Renal cortex interstitium (tissue), 11 donors: ENCODE results near the gene GKAP1. TPM values are rescaled to one million over a fixed set of nuclear protein-coding genes. Genes with fewer than 3 reads are reported as not detected.

Source experiments
- DNase-seq, 11 donors: peaks; one replicate each; pipeline ENCODE4 v3.0.0-alpha.2; 2013; ENCODE audit warnings: low read depth in 9 of 11, low spot score in 4 of 11; ENCODE audit errors: extremely low read depth in 1 of 11
- polyA plus RNA-seq, 3 donors: library from polyadenylated mRNA; unstranded; fragments of 120-200 nt; gene quantifications; one replicate each; pipeline ENCODE4 v1.2.1, GENCODE V29; 2013; ENCODE audit not compliant: insufficient read length in 3 of 3

Gene GKAP1
- polyA plus RNA-seq, 3 donors = 16.3 to 20.2 (median 17.4) TPM

DNA sequence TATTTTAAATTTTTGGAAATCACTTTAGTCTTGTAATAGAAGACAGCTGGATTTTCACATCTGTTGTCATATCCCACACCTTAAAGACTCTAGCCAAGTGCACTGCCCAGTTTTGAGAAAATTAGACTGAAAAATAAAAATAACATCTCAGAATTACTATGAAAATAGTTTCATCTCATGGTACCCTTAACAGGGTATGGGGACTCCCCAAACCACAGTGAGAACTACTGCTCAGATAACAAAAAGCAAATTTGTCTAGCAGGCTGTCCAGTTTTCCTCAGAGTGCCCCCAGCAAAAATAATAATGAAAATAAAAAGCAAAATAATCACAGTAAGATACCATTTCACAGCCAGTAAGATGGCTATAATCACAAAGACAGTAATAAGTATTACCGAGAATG is 116.3 kb downstream of the GKAP1 start:
- DNase-seq = no peak

GRCh38 chr9:83699615-83700014 is 118.0 kb downstream of the GKAP1 start:
- no peak for DNase-seq

DNA sequence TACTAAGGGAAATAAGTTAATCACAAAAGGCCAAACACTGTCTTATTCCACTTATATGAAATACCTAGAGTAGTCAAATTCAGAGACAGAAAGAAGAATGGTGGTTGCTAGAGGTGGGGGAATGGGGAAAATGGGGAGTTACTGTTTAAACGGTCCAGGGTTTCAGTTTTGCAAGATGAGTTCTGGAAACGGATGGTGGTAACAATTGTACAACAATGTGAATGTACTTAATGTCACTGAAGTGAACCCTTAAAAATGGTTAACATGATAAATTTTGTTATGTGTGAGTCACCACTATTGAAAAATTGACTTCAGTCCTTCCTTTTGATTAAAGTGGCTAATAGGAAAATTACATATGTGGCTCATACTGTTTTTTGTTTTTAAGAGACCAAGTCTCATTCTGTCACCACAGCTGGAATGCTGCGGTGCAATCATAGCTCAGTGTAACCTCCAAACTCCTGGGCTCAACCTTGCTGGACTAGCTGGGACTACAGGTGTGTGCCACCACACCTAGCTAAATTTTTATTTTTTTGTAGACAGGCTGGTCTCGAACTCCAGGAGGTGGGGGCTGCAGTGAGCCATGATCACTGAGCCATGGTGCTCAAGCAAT is 118.5 kb downstream of the GKAP1 start:
- DNase-seq = no peak

GRCh38 chr9:83691492-83691891 is 126.1 kb downstream of the GKAP1 start:
- no peak for DNase-seq

Other genes with a start within 250 kb of the GKAP1 start
- gene IDNK, start 194.6 kb downstream of the GKAP1 start, polyA plus RNA-seq = 10 to 100 TPM; 11.3 to 14.4 (median 13.5) TPM
- 100 to 1,000 TPM; 112 to 119 (median 116) TPM for gene UBQLN1, start 109.8 kb downstream of the GKAP1 start, polyA plus RNA-seq
- 10 to 100 TPM; 19.1 to 27.3 (median 19.3) TPM for gene KIF27, start 103.7 kb upstream of the GKAP1 start, polyA plus RNA-seq
- 100 to 1,000 TPM; 909 to 987 (median 925) TPM for gene HNRNPK, start 162.4 kb upstream of the GKAP1 start, polyA plus RNA-seq
- gene RMI1, start 163.0 kb upstream of the GKAP1 start, polyA plus RNA-seq = 10 to 100 TPM; 18.2 to 24.7 (median 21.0) TPM